Kidney (tissue), 14 donors: Measurements from ENCODE around the gene GIPC3. TPM values are rescaled to one million over a fixed set of nuclear protein-coding genes. Genes with fewer than 3 reads are reported as not detected.

ENCODE experiments used
- DNase-seq, 5 donors: peaks; one replicate each; pipeline ENCODE4 v3.0.0-alpha.2; 2013 to 2020
- FAIRE-seq: peaks from 2 replicates; lab custom pipeline; 2012; peaks lifted over from hg19 to GRCh38; lab: Jason Lieb, UNC
- H3K27ac ChIP-seq, 2 donors: one replicate each; pipeline ENCODE4 v1.7.0; 2013; ENCODE audit warnings: low read depth in 2 of 2, low read length in 2 of 2, inconsistent platforms in 1 of 2
- H3K27me3 ChIP-seq: one replicate; pipeline ENCODE4 v1.7.1; 2013; ENCODE audit warnings: low read length, inconsistent platforms; ENCODE audit not compliant: control insufficient read depth, insufficient read depth
- H3K36me3 ChIP-seq, 3 donors: one replicate each; pipeline versions ENCODE4 v1.7.0 to v1.7.1; 2013; ENCODE audit warnings: low read length in 3 of 3, control low read depth in 1 of 3, inconsistent platforms in 1 of 3; ENCODE audit not compliant: insufficient read depth in 3 of 3, control insufficient read depth in 2 of 3
- H3K4me1 ChIP-seq, 3 donors: one replicate each; pipeline versions ENCODE4 v1.7.0 to v1.7.1; 2013; ENCODE audit warnings: low read length in 3 of 3, inconsistent platforms in 1 of 3, low read depth in 1 of 3; ENCODE audit not compliant: control insufficient read depth in 2 of 3, insufficient read depth in 2 of 3
- H3K4me3 ChIP-seq, 3 donors: one replicate each; pipeline versions ENCODE4 v1.7.0 to v1.8.1; 2013; ENCODE audit warnings: low read length in 3 of 3, control low read depth in 1 of 3, inconsistent platforms in 1 of 3
- H3K9ac ChIP-seq, 3 donors: one replicate each; pipeline versions ENCODE4 v1.7.0 to v1.7.1; 2013; ENCODE audit warnings: low read length in 3 of 3, control low read depth in 1 of 3, inconsistent platforms in 1 of 3
- H3K9me3 ChIP-seq, 3 donors: one replicate each; pipeline versions ENCODE4 v1.7.0 to v1.7.1; 2013; ENCODE audit warnings: low read length in 3 of 3, control low read depth in 1 of 3, inconsistent platforms in 1 of 3; ENCODE audit not compliant: control insufficient read depth in 2 of 3, insufficient read depth in 1 of 3
- CTCF ChIP-seq: IDR thresholded peaks from 3 replicates; pipeline ENCODE4 v1.5.1; 2012; ENCODE audit warnings: mild to moderate bottlenecking, moderate library complexity, borderline replicate concordance; ENCODE audit not compliant: insufficient read depth; ENCODE audit errors: extremely low read depth
- intact Hi-C: fragments of 100-400 bp; cut with DNase I; formaldehyde crosslinking; loops from one replicate; pipeline ENCODE4 v1.11.1; 2022
- polyA plus RNA-seq: library from polyadenylated mRNA; stranded (reverse); fragments of 350-450 nt; fragmentation: Illumina TruSeq; extraction: RNeasy Lipid Tissue Mini Kit (QIAGEN cat#74804); gene quantifications from one replicate; pipeline ENCODE4 v1.2.3, GENCODE V29; 2014; ENCODE audit warnings: low read depth, low replicate concordance; ENCODE audit not compliant: insufficient read depth
- total RNA-seq: library from RNA; stranded (reverse); fragmentation: NEBNext Ultra II Directional; extraction: Animal tissue kit (Norgen Biotek cat#: 25700); gene quantifications from one replicate; pipeline ENCODE4 v1.2.1, GENCODE V29; 2021
- donor health status: control.
- donor health status: control.
- donor health status: control.
- donor health status: control.
- donor health status: control.
- donor health status: DM: yes; HTN: yes; CAD: no.
- donor health status: Normal renal cell carcinoma (clear cell type).

Gene GIPC3
- total and polyA plus RNA-seq, 2 donors from 2014 or later: 2.1 TPM

GRCh38 chr19:3538258-3538929 is 46.9 kb upstream of the GIPC3 start:
- no peaks in the 10 kb centered on the region for H3K9me3 ChIP-seq
- H3K36me3 ChIP-seq: peaks cover 0 to 10% (median 6%) of the 10 kb centered on the region in 3 donors
- no peaks in the 10 kb centered on the region for H3K4me1 ChIP-seq
- no peaks in the 10 kb centered on the region for H3K27me3 ChIP-seq
- no peak overlapping the region for H3K27ac ChIP-seq
- FAIRE-seq (no peak), DNase-seq (no peak)
- no peak overlapping the region for H3K9ac ChIP-seq
- TF ChIP-seq CTCF: no peak
- intact Hi-C loops: no loop called here
- no peak overlapping the region for H3K4me3 ChIP-seq

- intact Hi-C loops: no loop called here
- peak in 3 of 5 donors; percentile 24 to 69 (median 46) for DNase-seq
- H3K4me3 ChIP-seq: no peak within 1 kb of the TSS
- peaks cover 0 to 11% (median 4%) of the 10 kb centered on the region in 3 donors for H3K36me3 ChIP-seq
- FAIRE-seq: no peak
- no peaks in the 10 kb centered on the region for H3K27me3 ChIP-seq
- no peak for TF ChIP-seq CTCF
- H3K4me1 ChIP-seq: no peaks in the 10 kb centered on the region
- no peaks in the 10 kb centered on the region for H3K9me3 ChIP-seq
- no peak within 1 kb of the TSS for H3K27ac ChIP-seq
- no peak within 1 kb of the TSS for H3K9ac ChIP-seq
Observed at GRCh38 chr19:3538965-3539755, 46.1 kb upstream of the GIPC3 start, which contains the start of gene TEKTIP1. Gene TEKTIP1 (plus strand): TSS chr19:3539174. CDS start chr19:3539178, 4 bp downstream.

- no peak for TF ChIP-seq CTCF
- no peak for FAIRE-seq
- Histone ChIP-seq H3K9me3 (no peaks in the 10 kb centered on the region), H3K27ac (no peak overlapping the region), H3K27me3 (no peaks in the 10 kb centered on the region), H3K4me1 (no peaks in the 10 kb centered on the region), H3K36me3 (peaks cover 0 to 12% (median 4%) of the 10 kb centered on the region in 3 donors), H3K4me3 (no peak overlapping the region), H3K9ac (no peak overlapping the region)
- DNase-seq: no peak
- intact Hi-C loops: no loop called here
Observed at GRCh38 chr19:3539756-3540118, 45.5 kb upstream of the GIPC3 start.
